GM12878 (cell line): ENCODE data around the gene ATP6V0E1.

ENCODE experiments used
- BMI1 ChIP-seq: fragments of 450-650 bp; IDR thresholded peaks from 2 replicates; pipeline ENCODE4 v1.6.1; 2016; ENCODE audit warnings: mild to moderate bottlenecking, moderate library complexity, borderline replicate concordance
- CBFB ChIP-seq: IDR thresholded peaks from 2 replicates; pipeline ENCODE4 v1.6.1; 2016; ENCODE audit warnings: antibody characterized with exemption, low read depth
- POLR2AphosphoS5 ChIP-seq: IDR thresholded peaks from 2 replicates; pipeline ENCODE4 v1.6.1; 2011; ENCODE audit warnings: mild to moderate bottlenecking, low read length, inconsistent platforms
- SPI1 ChIP-seq: IDR thresholded peaks from 2 replicates; pipeline ENCODE4 v1.6.1; 2011; ENCODE audit warnings: low read depth, mild to moderate bottlenecking, low read length, moderate library complexity, borderline replicate concordance; ENCODE audit not compliant: insufficient read depth
- TF ChIP-seq, protein P1 (sequence below), 3 experiments: IDR thresholded peaks in 2 of 3; conservative IDR thresholded peaks in 1 of 3; 2 replicates each; pipeline ENCODE4 v1.5.1; 2011; ENCODE audit warnings: low read depth in 3 of 3, low read length in 3 of 3, mild to moderate bottlenecking in 3 of 3, control low read depth in 2 of 3, moderate library complexity in 2 of 3, inconsistent platforms in 1 of 3, mixed read lengths in 1 of 3; ENCODE audit not compliant: control insufficient read depth in 2 of 3, insufficient read depth in 1 of 3; ENCODE audit errors: extremely low read depth in 1 of 3

DNA sequence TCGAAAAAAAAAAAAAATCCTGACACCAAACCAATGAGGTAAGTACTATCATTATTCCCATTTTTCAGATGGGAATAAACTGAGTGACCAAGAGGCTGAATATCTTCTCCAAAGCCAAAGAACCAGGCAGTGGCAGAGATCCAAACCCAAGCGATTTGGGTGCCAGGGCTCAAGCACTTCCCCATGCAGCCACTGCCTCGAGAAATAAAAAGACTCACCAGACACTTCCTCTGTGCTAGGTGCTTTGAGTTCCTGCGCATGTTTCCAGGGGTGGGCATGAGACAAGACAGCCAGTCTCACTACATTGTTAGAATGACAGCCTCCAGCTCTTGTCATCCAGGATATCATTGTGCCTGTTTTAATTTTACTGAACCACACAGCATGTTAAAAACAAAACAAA lies 26.6 kb upstream of the ATP6V0E1 start:
- no peak for TF ChIP-seq CBFB
- TF ChIP-seq SPI1, result no peak
- TF ChIP-seq BMI1, result no peak
- no peak for TF ChIP-seq POLR2AphosphoS5
- TF ChIP-seq, protein P1, sequence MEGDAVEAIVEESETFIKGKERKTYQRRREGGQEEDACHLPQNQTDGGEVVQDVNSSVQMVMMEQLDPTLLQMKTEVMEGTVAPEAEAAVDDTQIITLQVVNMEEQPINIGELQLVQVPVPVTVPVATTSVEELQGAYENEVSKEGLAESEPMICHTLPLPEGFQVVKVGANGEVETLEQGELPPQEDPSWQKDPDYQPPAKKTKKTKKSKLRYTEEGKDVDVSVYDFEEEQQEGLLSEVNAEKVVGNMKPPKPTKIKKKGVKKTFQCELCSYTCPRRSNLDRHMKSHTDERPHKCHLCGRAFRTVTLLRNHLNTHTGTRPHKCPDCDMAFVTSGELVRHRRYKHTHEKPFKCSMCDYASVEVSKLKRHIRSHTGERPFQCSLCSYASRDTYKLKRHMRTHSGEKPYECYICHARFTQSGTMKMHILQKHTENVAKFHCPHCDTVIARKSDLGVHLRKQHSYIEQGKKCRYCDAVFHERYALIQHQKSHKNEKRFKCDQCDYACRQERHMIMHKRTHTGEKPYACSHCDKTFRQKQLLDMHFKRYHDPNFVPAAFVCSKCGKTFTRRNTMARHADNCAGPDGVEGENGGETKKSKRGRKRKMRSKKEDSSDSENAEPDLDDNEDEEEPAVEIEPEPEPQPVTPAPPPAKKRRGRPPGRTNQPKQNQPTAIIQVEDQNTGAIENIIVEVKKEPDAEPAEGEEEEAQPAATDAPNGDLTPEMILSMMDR (IDR thresholded peaks at IDR 0.05 in 2 of 3, conservative IDR thresholded peaks at IDR 0.05 in 1 of 3; ENCODE audit: control insufficient read depth in 2 of 3, extremely low read depth in 1 of 3, insufficient read depth in 1 of 3, low read depth in 3 of 3, low read length in 3 of 3), result no peak
